ENCODE measurements around the gene HDAC9.

Gene HDAC9

DNA sequence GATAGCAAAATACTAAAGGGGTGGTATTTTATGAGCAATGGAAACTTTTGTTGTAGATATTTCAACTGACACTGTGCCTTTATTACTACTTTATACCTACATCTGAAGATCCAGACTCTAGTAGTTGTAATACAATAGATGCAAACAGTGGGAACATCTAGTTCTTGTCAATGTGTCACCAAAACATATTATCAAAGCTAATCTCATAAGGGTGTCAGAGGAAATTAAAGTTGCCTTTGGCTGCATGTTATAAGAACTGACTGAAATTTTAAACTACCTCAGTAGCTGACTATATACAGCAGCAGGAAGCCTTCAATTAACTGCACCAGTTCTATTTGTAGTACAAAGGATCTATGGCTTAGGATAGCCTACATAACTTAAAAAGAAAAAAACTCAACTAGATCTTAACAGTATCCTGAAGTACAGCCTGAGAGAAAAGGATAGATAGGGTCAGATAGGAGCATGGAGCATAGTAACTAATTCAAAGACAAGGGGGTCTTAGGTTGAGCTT is 30.9 kb downstream of the HDAC9 start:
- no peak for DNase-seq

DNA sequence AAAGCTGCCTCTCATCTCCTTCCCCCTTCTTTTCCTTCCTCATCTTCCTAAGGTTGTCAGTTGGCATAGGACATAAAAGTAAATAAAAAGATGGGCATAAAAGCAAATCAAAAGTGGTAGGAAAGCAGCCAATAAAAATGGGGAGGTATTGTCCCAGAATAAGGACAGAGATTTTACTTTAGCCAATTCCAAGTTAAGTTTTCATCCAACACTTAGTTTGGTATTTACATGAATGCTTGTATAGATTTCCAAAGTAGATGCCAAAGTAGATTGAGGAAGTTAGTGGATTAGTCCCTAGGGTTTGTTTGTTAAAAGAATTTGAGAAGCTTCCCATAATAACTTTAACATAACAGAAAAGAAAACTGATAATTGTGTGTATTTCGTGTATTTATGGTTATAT is 33.7 kb downstream of the HDAC9 start:
- no peak for DNase-seq

DNA sequence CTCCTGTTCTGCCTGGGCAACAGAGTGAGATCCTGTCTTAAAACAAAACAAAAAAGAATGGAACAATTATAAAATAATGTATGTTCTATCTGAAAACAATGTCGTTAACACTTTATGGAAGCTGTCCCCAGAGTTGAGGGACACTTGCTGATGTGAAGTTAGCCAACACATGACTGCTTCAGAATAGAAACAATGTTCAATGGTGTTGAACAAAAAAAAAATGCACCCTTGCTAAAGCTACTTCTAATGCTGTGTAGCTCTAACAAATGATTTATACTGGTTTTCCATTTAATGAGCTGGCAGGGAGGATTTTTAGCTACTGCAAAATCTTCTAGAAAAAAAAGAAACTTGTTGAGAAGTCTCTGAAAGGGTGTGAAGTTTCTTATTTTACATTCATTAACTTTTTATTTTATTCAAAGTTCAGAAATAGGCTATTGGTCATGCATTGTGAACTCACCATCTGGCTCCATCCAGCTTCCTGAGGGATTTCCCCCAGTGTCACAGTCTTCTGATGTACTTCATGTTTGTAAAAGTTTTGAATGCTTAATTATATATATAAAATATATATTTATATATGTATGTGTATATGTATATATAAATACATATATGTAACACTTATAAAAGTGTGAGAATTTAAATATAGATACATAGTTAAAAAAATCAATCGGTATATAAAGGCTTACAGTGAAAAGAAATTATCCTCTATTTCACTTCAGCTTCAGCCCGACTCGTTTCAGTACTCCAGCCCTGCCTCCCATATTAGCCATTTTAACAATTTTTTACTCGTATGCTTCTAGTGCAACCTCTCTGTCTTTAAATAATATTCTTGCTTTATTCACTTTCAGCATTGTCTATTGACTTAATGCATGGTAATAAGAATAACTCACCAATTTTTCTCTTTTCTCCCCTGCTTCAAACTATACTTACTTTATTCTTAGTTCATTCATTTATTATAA is 35.0 kb downstream of the HDAC9 start:
- no peak for DNase-seq

DNA sequence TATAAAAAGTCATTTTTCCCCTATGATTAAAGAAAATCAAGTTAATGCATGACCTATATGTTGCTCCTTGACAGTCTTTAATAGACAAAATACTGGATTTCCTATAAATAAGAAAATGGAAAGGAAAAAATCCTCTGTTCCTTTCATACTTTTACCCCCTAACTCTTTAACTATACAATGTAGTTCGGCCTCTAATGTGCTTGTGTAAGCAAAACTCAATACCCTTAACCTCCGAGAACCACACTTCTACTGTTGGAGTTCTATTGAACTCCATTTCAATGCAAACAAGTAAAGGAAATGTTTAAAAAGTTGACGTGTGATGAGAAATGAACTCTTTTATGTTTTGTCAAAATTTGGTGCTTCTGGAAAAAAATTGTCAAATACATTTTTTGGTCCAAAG is 36.0 kb downstream of the HDAC9 start:
- DNase-seq: no peak

DNA sequence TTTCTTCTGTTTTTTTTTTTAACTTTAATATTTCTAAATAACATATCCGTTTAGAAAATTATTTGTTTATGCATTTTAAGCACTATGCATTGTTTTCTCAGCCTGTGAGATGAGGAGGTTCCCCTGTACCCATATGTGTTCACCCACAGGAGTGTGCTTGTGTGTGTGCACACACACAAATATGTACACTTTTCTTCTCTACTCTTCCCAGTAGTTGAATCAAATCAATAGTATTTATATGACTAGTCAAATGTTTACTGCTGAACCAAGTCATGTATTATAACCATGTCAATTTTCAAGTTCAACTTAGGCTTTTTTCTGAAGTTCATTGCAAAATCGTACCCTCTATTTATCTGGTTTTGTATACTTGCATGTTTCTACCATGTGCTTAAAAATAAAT is 37.3 kb downstream of the HDAC9 start:
- no peak for DNase-seq

DNA sequence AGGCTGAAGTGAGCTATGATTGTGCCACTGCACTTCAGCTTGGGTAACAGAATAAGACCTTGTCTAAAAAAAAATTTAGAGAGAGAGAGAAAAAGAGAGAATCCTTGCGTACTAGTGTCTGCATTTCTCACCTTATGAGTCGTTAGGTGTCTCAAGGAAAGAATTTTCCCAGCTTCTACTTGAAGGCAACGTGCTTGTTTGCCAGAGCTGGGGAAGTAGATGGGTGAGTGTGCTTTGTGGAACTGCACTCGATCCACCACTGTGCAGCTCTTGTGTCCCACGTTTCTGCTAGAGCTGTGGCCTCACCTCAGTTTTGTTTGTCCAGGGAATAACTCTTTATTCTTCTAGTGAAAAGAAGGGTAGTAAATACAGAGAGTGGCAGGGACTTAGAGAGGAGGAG is 38.9 kb downstream of the HDAC9 start:
- no peak for DNase-seq

DNA sequence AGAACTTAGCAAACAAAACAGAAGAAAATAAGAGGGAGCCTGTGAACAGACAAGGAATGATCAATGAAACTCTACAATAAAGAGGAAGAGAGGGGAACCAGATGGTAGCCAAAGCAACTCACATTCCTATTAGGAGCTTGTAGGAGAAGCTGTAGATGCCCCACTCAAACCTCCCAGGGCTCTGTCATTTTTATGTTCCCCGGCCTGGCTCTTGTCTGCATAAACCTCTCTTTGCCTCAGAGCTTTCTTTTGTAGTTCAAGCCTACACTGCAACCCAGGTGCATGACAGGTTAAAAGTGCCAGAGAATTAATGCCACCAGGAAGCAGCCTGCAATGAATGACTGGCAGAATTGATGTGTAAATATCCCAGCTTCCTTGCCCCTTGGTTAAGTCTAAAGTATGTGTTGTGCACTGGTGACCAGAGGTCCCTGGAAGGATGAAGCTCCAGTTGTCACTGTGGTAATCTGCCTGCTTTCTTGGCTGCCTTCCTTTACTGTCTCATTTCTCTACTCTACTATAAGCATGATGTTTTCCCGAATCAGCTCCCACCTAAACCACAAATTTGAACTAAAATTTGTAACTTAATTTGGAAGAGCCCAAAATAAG is 40.4 kb downstream of the HDAC9 start:
- DNase-seq: no peak

DNA sequence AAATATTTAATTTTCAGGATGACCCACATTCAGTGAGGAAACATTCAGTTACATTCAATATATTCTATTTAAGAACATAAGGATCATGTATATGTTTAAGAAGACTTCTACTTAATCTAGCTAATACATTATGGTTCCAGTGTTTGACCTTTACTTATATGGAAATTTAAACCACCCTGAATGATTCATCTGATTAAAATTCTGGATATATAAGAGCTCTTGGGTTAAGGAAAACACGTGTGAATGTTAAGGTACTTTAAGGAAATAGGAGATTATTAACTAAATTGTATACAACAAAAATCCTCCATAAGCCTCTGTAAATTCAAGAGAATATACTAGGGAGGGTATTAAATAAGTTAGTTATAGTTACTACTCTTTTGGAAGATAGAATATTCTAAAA is 40.9 kb downstream of the HDAC9 start:
- no peak for DNase-seq

DNA sequence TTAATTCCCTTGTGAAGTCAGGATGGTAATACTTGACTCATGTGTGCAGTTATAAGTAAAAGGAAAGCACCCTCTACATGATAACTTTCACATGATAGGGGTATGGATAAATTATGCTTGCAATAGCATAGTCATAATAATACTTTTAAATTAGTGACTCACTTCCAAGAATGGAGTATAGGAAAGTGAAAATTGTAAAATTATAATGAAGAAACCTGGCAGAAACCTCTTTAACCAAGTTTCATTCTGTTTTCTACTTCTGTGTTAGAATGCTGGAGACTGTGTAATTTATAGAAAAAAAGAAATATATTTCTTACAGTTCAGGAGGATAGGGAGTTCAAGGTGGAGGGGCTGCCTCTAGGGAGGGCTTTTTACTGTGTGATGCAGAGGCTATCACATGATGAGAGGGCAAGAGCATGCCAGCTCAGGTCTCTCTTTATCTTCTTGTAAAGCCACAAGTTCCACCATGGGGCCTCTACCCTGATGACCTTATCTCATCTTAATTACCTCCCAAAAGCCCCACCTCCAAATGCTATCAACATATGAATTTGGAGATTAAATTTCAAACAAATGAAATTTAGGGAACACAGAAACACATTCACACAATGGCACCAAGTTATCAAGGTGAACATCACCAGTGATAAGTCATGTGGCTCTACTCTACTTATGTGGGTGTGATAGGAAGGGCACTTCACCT is 43.2 kb downstream of the HDAC9 start:
- DNase-seq: no peak

DNA sequence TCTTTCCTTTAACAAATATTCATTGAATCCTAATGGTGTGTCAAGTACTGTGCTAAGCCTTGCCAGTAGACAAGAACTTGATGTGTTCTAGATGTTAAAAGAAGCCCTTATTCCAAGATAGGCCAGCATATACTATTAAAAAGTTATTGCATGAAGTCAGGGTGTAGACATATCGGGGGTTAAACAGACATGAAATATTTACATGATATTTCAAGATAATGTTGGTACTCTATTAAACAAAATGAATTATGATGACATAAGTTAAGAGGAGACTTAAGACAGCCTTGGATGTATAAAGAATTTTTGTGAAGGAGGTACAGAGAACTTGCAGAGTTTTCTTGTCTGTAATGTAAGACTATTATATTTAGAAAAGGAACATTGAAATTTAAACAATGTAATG is 44.8 kb downstream of the HDAC9 start:
- no peak for DNase-seq

DNA sequence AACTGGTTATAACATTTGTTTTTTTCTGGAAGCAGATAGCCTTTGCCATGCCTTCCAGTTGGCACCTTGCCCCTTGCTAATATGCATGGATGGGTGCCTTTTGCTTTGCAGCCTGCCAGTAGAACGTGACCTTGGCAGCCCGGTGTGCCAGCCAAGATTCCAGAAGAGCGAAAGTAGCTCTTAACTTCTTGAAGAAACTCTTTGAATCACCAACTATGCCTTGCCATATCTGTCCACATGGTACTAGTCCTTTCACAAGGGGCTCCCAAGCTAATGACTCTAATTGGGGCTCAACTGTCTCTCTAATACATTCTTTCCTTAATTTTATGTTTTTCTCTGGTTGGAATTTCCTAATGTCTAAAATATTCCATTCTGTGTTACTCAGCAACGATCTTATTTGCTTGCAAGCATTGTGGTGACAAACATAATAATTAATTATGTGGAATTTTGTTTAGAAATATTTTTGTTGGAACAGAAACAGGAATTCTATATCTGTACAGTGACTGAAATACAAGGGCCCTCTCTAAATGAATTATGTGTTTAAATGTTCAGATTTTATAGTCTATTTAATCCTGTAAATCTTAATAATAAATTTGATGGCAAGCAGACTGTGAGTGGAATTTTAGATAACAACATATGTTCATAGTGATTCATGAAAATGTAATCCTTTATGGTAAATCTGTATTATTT is 45.8 kb downstream of the HDAC9 start:
- DNase-seq: no peak

DNA sequence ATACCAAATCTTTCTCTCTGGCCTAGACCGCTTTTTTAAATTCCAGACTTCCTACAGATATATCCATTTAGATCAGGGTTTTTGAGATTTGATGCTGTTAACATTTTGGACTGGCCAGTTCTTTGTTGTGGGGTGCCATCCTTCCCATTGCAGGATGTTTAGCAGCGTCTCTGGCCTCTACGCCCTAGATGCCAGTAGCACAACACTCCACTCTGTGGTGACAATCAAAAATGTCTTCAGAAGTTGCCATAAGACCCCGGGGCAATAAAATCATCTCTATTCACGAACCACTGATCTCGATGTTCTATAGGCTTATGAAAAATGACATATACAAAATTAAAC is 46.3 kb downstream of the HDAC9 start:
- DNase-seq: no peak

DNA sequence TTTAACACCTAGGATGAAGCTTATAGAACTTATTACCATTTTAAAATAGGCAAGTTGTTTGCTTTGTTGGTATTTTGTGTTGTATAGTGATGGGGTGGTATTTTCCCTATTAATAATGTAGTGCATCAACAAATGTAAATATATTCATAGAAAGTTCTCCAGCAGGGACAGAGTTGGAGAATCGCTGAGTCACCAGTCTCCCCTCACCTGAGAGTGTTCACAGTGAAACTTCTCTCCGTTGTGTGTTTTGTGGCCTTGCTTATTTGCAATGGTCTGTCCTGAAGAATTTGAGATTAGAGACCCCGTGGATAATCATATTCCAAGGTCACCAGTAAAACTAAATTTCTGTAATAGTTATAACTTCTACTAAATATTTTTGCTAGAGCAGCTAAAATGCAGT is 51.0 kb downstream of the HDAC9 start:
- DNase-seq: no peak

DNA sequence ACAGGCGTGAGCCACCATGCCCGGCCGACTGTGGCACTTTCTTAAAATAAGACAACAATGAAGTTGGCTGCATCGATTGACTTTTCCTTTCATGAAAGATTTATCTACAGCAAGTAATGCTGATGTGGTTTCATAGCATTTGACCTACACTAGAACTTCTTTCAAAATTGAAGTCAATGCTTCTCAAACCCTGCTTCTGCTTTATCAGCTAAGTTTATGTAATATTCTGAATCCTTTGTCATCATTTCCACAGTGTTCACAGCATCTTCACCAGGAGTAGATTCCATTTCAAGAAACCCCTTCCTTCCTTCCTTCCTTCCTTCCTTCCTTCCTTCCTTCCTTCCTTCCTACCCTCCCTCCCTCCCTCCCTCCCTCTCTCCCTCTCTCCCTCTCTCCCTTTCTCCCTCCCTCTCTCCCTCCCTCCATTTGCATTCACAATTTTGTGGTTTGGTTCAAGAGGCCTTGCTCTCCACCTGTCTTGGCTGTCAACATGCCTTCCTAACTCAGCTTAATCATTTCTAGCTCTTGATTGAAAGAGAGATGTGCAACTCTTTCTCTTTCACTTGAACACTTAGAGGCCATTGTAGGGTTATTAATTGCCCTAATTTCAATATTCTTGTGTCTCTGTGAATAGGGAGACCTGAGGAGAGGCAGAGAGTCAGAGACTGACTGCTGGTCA is 52.1 kb downstream of the HDAC9 start:
- no peak for DNase-seq

DNA sequence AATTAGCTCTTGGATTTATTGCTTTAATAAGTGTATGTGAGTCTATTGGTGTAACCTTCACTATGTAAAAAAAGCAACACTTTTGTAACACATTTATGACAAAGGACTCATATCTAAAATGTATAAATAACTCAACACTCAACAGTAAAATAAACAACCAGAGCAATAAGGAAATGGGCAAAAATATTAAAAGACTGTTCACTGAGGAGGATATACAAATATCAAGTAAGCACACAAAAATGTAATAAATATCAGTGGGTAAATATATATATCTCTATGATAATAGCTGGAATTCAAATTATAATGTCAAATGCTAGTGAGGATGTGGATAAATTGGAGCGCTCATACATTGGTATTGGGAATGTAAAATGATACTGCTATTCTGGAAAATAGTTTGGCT is 53.0 kb downstream of the HDAC9 start:
- no peak for DNase-seq

DNA sequence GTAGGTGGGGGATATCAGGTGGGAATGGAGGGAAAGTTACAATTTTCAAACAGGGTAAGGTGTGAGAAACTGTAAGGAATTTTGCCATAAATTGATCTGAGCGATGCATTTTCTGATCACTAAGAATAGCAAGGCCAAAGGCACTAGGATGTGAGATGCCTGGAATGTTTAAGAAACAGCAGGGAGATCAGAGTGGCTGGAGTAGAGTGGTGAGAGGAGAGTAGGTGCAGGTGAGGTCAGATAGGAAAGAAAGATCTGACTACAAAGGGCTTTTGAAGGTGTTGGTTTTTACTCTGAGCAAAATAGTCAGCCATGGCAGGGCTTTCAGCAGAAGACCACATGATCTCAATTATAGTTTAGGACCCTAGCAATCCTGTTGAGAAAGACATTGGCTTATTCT is 55.0 kb downstream of the HDAC9 start:
- DNase-seq: no peak

DNA sequence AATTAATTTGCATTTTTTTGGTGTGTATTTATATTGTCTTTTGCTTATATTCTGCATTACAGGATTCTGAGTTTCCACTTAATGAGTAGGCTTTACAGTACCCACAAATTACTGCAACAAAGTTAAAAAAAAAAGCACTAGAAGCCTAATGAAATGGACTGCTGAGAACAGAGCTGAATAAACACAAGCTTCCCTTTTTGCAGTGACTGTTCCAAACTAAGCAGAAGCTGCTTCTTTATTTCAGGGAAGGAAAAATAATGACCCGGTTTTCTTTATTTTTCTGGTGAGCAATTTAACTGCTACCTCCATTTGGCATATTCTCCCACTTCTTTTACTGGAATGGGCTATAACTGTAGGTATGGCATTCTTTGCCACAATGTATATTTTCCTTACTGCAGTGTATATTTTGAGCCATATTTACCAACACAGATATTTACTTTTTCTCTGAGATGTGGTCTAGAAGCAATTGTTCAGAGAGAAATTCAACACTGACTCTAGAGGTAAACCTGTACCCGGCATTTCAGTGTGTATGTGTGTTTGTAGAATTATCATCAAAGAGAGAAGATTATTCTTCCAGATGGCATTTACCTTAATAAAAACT is 56.9 kb downstream of the HDAC9 start:
- DNase-seq: peak; percentile 24

DNA sequence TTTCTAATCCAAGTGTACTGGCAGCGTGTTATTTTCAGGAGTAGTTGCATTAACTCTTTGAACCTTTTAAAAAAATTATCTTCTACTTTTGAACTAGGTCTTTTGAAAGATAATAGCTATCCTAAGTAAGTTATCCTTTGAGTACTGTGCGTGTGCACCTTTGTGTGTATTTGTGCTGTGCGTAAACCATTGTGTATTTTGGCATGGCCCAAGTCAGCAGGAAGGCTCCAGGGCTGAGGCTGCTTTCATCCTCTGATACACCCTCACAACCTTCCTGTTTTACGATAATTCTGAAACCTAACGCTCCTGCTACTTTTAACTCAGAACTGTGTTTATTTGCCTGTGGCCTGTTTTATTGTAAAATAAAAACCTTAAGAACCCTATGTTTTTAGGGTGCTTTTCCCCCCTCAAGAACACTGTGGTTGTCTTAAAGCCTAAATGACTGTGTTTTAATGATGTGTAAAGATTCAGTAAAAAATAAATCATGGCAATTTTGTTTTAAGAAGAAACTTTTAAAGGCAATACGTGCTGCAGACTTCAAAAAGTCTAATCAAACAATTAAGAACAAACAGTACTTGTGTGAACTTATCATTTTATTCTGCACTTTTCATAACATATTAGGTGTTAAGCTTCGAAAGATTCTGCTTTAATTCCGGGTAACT is 57.5 kb downstream of the HDAC9 start:
- no peak for DNase-seq

DNA sequence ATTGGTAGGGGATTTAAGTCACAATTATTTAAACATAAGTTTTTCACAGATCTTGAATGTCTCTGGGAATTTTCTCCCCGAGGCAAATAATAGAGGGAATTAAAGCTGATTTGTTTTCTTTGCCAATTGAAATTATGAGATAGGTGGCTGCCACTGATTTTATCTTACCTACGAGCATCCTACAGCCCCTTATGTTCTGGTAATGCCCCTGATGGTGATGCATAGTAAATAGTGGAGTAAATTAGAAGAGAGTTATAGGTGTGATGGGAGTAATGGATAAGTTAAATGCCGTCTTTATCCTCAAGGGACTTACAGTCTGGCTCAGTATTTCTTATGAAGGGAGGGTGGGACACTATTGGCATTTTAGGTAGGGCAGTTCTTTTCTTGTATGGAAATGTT is 58.1 kb downstream of the HDAC9 start:
- DNase-seq: no peak

DNA sequence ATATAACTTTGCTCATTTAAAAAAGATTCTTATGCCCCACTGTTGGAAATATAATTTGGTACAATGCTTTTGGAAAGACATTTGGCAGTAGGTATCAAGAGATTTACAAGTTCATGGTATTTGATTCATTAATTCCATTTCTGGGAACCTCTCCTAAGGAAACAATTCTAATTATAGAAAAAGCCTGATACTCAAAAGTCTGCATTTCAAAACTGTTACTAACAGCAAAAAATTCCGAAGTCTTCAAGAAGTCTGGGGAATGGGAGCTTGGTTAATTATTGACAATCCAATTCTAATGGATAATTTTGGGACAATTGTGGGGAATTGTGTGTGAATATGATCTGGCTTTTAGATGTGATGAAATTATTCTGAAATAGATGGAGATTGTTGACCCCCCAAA is 59.6 kb downstream of the HDAC9 start:
- DNase-seq: no peak

DNA sequence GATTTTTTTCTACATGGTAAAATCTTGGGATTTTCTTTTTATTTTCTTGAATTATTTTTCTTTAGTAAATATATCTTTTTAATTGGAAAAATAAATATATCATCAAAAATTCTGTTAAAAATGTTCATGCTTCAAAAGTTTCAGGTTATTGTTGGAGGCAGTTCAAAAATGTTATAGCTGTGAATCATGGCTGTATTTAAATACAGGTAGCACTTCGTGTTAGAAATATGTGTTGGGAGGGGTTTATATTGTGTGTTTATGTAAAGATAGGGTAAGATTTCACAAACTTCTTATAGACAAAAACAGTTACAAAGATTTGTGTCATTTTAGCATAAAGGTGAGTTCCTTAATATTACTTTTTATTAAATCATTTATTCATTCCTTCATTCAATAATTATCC is 60.4 kb downstream of the HDAC9 start:
- DNase-seq: no peak

DNA sequence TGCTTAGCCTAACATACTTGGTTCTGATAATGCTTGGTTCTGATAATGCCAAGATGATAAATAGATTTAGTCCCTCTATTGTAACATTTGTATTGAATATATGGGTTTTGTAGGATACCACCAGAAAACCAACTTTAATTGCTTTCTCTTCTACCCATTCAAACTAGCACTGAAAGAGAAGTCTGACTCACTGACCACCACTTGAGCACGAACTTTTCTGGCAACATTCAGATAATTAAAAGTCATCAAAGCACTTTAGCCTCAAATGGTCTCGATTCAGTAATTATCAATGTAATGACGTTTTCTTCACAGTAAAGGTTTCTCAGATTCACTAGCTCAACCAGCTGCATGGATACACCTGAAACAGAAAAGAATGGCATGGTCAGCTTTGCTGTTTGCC is 63.0 kb downstream of the HDAC9 start:
- no peak for DNase-seq
